Vagina (tissue), 2 donors: ENCODE measurements around the gene RAPGEF5.

Experiments used
- CTCF ChIP-seq, 3 experiments: fragments of 450-650 bp in 2 of 3; fragments of 200-600 bp in 1 of 3; sonication (generic) in 1 of 3; IDR thresholded peaks; one replicate each; pipeline ENCODE4 v1.5.1; 2017 to 2019; ENCODE audit warnings: antibody characterized with exemption in 3 of 3, mild to moderate bottlenecking in 2 of 3, moderate library complexity in 2 of 3
- POLR2A ChIP-seq, 2 donors: fragments of 450-650 bp; IDR thresholded peaks; one replicate each; pipeline ENCODE4 v1.6.1; 2017; ENCODE audit warnings: antibody characterized with exemption in 2 of 2, mild to moderate bottlenecking in 2 of 2, moderate library complexity in 2 of 2

DNA sequence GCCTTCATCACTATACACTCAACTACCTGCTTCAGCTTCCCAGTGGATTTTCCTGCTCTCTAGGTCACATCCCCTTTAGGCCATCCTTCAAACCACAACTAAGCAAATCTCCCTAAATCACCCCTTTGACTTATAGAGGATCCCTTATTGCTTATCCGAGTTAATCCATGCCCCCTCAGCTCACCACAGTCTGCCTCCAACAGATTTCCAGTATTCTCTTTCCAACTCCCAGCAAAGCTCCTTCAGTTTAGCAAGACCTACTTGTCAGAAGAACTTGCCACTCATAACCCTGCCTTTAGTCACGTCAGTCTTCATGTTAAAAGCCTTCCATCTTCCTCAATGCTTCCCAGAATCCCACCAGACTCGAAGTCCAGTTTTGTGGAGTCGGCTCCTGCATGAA lies 38.6 kb downstream of the RAPGEF5 start:
- no peak for TF ChIP-seq CTCF (IDR thresholded peaks at IDR 0.05)
- TF ChIP-seq POLR2A (IDR thresholded peaks at IDR 0.05): no peak
